ENCODE results near the gene ZC3HAV1.
"Not testable (repeated sequence)": the region's sequence is repeated elsewhere in the genome, so short reads cannot be mapped to it uniquely, and the experiment has no call there.

The ZC3HAV1 gene

DNA sequence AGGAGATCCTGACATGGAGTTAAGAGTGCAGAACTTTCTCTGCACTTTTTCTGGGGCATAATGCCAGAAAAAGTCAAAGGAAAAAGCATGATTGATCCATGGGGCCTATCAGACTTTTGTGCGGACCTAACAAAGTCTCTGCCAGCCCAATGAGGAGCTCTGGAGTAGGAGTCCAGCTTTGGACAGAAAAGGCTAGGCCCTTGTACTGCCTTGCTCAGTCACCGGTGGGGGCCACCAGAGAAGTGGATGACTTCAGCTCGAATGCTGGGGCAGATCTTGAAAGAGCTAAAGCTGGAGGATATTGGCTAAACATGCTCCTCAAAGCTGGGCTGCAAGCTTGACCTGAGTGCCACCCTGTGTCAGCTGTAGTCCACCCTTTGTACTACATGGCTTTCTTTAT is 2.8 kb upstream of the ZC3HAV1 start:
- DNase-seq (ENCODE audit: low spot score), result no peak

DNA sequence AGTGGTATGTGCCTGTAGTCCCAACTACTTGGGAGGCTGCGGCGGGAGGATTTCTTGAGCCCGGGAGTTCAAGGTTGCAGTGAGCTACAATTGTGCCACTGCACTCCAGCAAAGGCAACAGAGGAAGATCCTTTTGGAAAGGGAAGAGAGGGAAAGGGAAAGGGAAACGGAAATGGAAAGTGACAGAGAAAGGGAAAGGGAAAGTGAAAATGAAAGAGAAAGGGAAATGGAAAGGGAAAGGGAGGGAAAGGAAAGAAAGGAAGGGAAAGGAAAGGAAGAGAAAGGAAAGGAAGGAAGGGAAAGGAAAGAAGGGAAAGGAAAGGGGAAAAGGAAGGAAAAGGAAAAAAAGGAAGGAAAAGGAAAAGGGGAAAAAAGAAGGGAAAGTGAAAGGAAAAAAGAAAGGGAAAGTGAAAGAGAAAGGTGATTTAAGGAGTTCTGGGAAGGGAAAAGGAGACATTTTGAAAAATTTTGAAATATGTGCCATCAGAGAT is 2.3 kb upstream of the ZC3HAV1 start:
- no peak for DNase-seq (ENCODE audit: low spot score)

DNA sequence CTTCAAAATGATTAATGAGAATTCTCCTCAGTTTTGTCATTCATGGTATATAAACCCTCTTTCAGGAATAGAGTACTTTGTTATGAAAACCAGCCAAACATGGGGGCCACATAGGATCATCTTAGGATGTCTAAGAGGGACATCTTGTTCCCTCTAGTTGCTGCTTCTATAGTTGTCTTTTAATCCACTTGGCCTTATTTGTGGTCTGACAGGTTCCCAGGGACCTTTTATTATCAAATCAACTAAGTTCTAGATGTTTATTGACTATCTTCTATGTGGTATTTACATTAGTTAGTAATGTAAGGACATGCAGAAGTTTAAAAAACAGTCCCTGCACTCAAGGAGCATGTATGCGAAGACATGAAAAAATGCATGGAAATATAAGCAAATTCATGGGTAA is 1.6 kb upstream of the ZC3HAV1 start:
- DNase-seq (ENCODE audit: low spot score), result no peak

DNA sequence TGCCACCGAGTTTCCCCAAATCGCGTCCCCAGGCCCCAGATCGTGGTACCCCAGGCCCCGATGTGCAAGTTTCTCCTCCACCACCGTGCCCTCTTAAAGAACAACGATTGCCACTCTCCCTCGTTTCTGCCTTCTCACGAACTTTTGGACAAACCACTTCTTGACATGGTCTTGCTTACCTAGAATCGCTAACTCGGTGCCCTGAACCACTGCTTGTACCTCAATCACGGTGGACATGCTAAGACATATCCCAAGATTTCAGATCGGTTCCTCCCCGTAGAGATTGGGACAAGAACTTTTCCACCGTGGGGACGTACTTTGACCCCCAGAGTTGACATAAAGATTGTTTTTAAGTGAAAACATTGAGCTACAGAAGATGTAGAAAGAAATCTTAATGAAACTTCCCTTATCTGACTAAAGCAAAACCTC is 477 bp upstream of the ZC3HAV1 start:
- no peak for DNase-seq (ENCODE audit: low spot score)

DNA sequence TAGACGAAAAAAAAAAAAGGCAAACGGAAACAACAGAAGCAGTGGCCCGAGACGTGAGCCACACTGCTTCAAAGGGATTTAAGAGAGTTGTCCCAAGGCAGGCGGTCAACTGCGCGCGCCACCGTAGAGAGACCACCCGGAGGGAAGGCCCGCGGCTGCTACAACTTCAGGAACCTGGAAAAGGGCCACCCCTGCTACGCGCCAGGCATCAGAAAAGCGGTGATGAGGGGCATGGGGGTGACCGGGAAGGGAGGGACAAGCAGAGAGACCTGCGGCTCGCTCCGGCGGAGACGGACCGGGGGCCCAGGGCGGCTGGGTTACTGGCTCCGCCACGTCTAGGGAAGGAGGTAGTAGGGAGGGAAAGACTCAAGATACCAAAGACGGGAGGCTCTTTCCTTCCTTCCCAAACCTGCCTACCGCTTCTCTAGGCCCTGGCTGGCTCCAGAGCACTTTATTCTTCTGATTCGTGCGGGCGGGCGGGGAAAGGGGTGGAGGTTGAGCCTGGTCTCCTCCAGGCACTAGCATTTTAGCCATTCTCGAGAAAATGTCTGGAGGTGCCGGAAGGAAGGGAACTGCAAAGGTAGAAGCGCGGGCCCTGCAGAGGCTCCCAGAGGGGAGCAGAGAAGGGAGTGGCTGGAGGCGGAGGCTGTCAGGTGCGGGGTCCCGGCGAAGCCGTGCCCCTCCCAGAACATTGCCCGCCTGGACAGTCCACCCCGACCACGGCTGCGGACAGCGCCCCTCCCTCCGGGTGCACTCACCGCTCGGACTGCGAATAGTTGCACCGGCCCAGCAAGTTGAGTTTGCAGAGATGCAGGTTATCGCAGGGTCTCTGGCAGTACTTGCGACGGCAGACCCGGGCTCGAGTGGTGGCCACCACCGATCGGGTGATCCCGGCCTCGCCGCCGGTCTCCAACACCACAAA is 993 bp downstream of the ZC3HAV1 start:
- no peak for DNase-seq (ENCODE audit: low spot score)

DNA sequence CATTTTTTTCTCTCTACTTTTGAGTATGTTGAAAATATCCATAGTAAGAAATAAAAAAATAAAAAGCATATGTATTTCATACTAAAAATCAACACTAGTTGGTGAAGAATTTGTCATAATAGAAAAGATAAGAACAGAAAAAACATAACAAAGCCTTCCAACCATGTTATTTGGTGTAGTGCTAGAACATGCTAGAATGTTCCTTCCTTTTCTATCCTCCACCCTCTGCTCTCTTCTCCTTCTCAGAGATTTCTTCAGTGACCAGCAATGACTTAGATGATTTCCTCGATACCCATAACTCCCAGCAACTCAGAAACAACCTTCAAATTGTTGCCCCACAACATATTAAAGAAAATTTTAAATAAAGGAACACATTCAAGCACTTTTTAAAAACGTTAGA is 2.6 kb downstream of the ZC3HAV1 start:
- DNase-seq (ENCODE audit: low spot score), result no peak

DNA sequence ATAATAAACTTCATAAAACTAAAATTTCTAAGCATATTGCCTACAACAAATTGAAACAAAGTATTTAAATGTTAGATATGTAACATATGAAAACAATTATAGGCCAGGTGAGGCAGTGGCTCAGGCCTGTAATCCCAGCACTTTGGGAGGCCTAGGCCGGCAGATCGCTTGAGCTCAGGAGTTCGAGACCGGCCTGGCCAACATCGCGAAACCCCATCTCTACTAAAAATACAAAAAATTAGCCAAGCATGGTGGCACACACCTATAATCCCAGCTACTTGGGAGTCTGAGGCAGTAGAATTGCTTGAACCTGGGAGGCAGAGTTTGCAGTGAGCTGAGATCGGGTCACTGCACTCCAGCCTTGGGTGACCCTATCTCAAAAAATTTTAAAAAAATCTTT is 3.3 kb downstream of the ZC3HAV1 start:
- DNase-seq (ENCODE audit: low spot score), result not testable (repeated sequence)

DNA sequence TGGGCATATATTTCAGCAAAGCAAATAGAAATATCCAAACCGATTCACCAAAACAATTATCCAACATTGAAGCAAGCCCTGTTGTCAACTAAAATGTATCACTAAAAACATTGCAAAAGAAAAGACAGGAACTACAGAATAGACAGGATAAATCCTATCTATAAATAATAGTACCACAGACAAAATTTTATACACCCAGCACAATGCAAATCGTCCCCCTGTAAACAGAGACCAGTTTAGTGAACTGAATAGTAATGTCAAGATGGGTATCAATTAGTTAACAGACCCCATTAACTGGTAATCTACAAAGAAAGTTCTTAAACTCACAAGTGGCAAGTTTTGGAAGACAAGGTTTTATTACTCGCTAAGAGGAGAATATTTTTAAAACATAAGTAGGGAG is 4.0 kb downstream of the ZC3HAV1 start:
- DNase-seq (ENCODE audit: low spot score), result no peak

DNA sequence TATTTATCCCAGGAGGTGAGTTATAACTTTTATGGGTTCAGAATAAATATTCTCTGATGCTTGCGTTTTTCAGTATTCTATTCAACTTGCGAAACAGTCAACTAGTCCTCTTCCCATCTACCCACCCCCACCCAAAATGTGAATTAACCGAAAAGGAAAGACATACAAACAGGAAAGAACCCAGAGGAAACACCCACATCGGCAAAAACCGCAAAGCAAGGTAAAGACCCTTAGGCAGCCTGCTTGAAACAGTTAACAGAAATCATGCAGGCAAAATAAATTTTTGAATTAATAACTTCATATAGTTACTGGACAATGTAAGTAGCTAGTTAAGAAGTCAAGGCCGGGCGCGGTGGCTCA is 5.4 kb downstream of the ZC3HAV1 start:
- no peak for DNase-seq (ENCODE audit: low spot score)

DNA sequence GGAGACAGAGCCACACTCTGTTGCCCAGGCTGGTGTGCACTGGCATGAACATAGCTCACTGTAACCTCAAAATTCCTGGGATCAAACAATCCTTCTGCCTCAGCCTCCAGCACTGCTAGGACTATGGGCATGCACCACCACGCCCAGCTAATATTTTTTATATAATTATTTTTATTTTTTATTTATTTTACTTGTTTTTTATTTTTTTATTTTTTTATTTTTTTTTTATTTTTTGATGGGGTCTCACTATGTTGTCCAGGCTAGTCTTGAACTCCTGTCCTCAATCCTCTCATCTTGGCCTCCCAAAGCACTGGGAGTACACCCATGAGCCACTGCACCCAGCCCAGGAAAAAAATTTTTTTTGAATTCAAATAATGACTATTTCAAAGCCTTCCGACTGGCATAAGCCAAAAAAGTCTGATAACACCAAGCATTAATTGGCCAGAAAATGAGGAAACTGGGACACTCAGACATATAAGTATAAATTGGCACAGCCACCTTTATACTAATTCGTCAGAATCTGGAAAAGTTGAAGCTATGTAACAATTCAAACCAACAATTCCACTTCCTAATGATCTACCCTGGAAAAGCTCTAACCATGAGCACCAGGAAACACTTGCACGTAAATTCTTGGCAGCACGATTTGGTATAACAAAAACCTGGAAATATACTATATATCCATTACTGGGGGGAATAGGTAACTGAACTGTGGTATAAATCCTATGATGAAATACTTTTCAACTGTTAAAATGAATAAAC is 6.3 kb downstream of the ZC3HAV1 start:
- no peak for DNase-seq (ENCODE audit: low spot score)

DNA sequence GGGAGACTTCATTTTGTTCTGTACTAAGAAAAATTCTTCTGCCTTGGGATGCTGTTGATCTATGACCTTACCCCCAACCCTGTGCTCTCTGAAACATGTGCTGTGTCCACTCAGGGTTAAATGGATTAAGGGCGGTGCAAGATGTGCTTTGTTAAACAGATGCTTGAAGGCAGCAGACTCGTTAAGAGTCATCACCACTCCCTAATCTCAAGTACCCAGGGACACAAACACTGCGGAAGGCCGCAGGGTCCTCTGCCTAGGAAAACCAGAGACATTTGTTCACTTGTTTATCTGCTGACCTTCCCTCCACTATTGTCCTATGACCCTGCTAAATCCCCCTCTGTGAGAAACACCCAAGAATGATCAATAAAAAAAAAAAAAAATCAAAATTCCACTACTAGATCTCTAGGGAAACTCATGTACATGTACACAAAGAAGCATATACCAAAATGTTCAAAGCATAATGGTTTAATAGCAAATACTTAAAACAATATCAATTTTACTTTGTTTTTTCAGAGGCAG is 7.8 kb downstream of the ZC3HAV1 start:
- DNase-seq (ENCODE audit: low spot score), result not testable (repeated sequence)

DNA sequence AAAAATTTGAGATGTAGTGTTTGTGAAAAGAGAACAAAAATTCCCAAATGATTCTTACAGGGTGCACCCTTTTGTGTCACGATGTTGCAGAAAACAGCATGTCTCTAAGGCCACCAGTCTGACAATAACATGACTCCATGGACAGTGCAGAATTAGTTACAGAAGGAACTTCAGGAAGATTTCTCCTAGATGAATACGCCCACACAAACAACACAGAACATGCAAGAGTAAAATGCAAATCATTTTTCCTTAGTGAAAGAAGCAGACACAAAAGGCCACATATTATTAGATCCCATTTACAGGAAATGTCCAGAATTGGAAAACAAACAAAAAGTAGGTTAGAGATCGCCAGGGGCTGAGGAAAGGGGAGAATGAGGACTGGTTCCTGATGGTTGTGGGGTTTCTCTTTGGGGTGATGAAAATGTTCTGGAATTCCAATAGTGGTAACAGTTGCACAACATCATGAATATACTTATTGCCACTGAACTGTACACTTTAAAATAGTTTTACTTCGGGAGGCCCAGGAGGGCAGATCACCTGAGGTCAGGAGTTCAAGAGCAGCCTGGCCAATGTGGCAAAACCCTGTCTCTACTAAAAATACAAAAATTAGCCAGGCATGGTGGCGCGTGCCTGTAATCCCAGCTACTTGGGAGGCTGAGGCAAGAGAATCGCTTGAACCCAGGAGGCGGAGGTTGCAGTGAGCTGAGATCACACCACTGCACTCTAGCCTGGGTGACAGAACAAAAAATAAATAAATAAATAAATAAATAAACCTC is 10.2 kb downstream of the ZC3HAV1 start:
- DNase-seq (ENCODE audit: low spot score), result no peak

DNA sequence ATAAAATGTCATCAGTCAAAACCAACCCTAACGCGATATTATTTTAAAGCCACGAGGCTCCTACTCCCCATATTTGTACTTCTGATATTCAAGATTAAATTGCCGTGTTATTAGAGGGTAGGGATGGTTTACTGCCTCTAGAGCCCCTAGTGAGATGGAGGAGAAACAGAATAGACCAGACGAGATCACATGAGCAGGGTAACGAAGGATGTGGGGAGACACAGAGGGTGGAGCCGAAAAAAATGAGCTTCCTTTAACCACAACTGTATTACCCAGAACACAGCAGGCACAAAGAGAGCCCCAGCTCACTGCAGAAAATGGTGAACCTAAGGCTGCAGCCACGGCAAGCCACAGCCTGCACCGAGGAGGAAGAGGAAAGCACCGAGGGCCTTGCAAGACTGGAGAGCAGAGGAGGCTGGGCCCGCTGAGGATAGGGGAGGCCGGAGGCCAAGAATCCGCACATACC is 14.3 kb downstream of the ZC3HAV1 start:
- DNase-seq (ENCODE audit: low spot score), result no peak

DNA sequence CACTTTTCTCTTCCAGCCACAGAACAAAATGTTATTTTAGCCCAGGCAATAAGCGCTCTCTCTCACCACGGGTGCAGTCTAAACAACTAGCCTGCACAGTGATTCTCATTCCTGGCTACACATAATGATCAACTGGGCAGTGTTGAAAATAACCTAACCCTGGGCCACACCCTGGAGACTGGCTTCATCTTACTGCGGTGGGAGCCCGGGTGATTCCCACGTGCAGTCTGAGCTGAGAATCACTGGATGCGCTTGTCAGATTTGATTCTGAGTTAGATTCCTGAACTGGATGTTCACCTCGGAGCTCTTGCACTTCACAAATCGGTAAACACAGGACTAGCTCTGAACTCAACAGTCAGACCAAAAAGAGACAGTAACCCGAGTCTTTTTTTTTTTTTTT is 14.9 kb downstream of the ZC3HAV1 start:
- DNase-seq (ENCODE audit: low spot score), result no peak

DNA sequence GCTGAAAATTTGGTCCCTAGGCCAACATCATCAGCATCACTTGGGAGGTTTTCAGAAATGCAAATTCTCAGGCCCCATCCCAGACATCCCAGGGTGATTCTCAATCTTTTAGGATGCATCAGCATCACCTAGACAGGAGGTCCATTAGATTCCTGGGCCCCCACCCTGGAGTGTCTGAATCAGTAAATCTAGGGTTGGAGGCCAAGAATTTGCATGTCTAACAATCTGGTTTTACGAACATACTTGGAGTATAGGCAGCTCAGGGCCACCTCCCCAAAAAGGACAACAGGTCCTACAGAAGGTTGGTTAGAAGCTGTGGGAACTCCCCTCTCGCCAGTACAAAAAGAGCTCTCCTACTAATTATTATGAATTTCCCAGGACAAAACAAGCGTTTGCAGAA is 15.5 kb downstream of the ZC3HAV1 start:
- DNase-seq (ENCODE audit: low spot score), result no peak

DNA sequence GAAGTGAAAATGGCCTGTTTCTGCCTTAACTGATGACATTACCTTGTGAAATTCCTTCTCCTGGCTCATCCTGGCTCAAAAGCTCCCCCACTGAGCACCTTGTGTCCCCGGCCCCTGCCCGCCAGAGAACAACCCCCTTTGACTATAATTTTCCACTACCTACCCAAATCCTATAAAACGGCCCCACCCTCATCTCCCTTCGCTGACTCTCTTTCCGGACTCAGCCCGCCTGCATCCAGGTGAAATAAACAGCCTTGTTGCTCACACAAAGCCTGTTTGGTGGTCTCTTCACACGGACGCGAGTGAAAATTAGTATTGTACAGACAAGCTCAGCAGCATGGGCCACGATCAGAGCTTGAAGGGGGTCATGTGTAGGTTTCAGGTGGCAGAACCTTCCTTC is 16.0 kb downstream of the ZC3HAV1 start:
- DNase-seq (ENCODE audit: low spot score), result not testable (repeated sequence)

DNA sequence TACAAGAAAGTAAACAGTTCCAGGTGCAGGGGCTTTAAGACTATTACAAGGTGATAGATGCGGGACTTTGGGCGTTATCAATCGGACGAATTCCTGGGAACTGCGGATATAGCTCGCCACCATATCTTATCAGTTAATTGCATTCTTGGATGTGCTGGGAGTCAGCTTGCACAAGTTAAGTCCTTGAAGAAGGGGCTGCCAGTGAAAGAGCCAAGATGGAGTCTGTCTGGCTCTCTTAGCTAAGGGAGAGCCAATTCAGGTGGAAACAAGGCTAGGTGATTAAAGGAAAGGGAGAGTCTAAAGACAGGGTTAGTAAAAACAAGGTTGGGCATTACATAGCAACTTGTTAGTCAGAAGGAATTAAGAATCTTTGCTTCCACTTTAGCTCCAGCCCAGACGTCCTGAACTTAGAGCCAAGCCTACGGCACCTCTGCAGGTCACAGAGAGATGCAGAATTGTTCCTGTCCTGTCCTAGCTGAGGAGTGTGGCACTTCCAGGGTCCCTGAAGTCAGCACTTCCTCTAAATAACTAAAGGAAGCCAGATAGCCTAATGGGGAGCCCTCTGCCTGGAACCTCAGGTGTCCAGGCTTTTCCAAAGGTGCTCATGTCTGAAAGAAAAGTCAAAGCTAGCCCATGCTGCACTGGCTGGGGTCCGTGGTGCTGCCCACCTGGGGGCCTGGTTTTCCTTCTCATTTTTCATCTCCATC is 17.3 kb downstream of the ZC3HAV1 start:
- no peak for DNase-seq (ENCODE audit: low spot score)

DNA sequence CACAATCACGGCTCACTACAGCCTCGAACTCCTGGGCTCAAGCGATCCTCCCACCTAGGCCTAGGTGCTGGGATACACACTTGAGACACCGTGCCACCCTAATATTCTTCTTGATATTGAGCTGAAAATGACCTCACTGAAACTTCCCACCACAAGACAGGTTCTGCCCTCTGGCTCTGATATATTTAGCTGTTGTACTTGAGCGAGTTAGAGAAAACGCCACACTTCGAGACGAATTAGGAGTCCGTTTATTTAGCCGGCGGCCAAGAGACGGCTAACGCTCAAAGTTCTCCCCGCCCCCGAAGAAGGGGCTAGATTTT is 17.9 kb downstream of the ZC3HAV1 start:
- DNase-seq (ENCODE audit: low spot score), result no peak

DNA sequence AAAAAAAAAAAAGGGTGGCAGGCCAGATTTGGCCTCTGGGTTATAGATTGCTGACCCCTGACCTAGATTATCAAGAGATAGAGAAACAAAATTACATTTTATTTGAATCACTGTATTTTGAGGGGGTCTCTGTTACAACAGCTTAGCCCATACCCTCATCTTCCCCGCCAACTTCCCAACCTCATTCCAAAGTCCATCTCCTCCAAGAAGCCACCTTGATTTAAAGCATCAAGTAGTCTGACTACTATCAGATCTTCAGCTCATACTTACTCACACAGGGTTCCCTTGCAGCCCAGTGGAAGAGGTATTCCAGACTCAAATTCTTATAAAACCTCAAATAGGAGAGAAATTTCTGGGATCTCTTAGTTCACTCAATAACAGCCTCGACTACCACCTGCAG is 20.4 kb downstream of the ZC3HAV1 start:
- DNase-seq (ENCODE audit: low spot score), result no peak

DNA sequence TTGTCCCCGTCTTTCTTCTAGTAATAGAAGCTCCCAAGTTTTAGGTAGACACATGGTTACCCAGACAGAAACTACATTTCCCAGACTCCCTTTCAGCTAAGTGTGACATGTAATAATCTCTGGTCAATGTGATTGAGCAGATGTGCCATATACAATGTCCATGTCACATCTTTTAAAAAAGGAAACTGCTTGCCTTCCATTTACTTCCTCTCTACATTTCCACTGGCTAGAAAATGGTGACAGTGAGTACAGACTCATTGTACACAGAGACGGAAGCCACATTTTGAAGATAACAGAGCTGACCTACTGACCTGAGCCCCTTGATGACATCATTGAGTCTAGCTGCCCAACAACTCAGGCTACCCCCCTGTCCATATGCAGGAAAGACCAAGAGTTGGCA is 21.3 kb downstream of the ZC3HAV1 start:
- no peak for DNase-seq (ENCODE audit: low spot score)

DNA sequence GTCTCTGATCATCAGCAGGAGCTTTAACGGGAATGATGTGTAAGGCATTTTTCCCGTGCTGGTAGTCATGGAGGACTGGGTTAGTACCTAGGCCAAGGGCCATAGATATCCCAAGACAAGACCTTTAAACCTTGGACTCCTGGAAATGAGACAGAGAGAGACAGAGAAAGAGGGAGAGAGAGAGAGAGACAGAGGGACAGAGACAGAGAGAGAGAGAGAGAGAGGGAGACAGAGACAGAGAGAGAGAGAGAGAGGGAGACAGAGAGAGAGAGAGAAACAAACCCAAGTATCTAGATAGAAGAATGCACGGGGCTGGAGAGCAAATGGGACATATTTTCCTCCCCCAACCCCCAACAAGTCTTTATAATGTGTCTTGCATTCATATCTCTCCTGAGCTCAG is 22.3 kb downstream of the ZC3HAV1 start:
- DNase-seq (ENCODE audit: low spot score), result no peak

DNA sequence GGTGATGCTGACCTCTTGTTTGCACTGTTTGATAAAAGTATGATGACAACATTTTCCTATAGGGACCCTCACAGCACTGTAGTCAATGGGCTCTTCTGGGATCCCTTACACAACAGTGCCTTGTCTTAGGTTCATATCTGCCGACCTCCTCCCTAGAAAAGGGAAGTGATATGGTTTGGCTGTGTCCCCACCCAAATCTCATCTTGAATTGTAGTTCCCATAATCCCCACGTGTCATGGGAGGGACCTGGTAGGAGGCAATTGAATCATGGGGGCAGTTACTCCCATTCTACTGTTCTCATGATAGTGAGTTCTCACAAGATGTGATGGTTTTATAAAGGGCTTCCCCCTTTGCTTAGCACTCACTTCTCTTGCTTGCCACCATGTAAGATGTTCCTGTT is 23.1 kb downstream of the ZC3HAV1 start:
- DNase-seq (ENCODE audit: low spot score), result no peak
